Measurements from ENCODE around the gene DPYD.

The DPYD gene

DNA sequence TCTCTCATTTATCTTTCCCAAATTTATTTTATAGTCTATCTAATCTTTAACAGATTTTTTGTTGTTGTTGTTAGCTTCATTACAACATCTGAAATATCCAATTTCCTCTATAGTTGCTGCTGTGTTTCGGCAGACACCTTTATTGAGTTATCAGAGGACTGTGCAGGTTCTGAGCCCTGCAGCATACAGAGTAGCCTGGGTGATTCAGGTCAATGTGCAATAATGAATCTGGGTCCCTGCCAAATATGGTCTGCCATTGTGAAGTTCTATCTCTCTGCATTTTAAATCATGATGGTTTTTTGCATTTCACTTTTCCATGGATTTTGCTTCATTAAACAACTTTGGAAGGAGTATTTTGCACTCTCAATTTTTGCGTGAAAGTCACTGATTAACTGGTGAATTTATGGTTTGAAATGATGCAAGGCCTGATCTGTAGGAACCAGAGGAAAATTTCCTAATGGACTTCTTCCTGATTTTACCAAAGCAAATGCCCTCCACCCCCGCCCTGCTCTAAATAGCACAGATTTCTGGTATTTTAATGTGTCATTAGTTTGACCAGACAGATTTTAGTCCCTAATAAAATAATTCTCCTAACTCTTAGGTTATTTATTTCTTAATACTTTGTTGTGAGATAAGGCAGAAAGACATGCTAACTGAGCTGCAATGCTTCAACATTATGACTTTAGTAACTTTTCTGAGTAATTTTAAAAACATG lies 797.0 kb downstream of the DPYD start:
- no peak for DNase-seq

DNA sequence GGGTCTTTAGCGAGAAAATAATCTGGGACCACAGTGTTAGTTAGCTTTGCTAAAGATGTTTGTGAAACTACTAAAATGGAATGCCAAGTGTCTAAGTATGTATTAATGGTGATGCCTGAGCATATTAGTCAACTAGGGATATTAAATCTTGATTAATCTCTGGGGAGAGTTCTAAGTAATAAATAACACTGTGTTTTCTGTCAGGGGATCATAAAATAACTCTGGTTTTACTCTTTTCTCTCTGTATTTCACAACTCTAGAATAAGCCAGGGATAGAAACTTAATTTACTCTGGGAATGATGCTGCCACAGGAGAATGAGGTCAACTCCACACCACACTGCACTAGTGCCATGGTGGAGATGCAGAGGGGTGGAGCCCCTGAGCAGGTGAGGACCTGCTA lies 800.0 kb downstream of the DPYD start:
- DNase-seq, result no peak

DNA sequence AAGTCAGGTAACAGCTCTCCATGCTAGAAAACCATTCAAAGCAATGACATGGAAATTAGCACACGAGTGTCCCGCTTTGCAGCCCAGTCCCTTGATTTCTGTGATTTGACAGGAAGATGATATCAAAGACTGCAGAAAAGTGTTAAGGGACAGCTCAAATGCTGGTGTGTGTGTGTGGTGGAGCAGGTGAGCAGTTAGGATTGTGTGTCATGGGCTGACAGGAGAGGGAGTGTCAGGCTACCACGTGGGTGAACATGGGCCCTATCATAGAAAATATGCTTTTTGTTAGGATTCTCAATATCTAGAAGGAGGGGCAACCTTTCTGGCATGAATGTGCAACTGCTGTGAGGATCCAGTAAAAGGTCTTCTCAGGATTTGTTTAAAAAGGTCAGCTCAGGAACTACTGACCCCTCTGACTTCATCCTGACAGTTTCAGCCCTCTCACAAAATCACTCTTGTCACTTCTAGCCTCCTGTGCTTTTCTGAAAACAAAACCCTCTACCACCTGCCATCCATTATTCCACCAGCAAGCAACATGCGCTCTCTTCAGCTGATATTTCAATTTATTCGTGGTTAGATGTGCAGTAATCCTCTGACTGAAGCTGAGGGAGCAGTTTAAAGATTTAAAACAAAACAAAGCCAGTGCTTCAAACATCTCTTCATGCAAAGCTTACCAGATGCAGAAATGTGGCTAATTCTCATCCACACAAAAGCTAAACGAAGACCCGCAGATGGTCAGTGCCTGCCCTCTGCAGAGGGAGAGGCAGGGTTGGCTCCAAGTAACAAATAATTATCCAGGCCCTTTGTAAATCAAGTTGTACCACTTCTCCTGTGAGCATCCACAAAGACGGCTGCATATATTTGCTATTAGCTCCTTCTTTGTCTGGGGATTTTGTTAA lies 801.3 kb downstream of the DPYD start:
- peak; percentile 41 for DNase-seq

DNA sequence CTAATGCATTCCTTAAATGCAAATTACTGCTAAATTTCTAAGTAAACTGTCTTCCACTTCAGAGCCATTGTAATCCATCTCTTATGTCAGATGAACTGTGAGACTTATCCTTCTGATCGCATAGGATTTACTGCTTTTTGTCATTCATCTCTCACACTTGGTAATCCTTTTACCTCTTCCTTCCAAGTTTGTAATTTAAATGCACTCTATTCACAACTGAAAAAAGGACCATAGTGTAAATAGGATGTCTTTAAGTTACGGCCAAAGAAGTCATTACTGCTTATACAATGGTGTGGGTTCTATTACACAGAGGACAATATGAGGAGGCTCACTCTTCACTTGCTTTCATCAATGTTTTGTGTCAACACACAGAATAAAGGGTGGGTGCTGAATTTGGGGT lies 806.0 kb downstream of the DPYD start:
- no peak for DNase-seq

DNA sequence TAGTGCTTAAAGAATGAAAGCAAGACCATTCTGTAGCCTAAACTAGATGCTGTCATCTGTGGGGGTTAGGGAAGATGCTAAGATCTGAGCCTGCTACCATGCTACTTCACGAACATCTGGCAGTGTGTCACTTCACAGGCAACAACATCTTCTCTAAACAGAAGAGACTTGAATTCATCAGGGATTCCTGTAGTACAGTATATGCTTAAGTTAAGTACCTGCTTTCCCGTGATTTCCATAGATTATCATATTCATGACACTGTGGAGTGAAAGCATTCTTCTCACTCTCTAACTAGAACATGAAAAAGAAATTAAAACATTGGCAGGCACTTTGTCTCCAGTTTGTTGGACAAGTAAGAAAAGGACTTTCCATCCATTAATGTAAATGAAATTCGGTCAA lies 808.4 kb downstream of the DPYD start:
- no peak for DNase-seq

DNA sequence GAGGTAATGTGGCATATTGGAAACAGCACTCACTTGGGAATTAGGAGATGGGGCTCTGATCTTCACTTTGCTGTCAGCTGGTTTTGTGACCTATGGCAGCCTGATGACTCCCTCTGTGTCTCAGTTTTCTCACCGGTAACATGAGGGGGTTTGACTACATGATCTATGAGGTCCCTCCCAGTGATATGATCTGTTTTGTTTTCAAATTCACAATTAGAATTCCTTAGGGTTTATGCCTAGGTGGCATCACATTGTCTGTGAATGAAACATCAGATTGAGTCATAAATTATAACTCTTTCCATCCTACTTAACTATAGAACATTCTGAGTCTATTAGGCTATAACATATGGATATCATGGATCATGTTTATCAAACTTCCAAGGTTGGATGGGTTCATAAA lies 812.7 kb downstream of the DPYD start:
- DNase-seq, result no peak

DNA sequence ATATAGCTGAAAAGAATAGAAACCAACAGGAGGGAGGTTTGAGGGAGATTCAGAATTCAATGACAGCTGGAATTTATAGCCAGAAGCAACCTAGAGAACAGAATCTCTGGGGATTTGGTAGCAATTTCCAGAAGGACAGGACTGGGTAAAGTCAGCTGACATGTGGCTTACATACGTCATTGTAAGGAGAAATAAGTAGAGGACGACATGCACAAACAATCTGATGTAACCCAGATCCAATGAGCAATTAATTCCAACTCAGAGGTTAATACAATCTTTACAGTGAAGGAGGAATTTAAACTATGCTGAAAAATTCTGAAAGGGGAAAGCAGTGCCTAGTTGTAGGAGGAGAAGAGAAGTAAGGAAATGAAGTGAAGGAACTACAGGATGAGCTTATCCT lies 815.3 kb downstream of the DPYD start:
- DNase-seq, result no peak

DNA sequence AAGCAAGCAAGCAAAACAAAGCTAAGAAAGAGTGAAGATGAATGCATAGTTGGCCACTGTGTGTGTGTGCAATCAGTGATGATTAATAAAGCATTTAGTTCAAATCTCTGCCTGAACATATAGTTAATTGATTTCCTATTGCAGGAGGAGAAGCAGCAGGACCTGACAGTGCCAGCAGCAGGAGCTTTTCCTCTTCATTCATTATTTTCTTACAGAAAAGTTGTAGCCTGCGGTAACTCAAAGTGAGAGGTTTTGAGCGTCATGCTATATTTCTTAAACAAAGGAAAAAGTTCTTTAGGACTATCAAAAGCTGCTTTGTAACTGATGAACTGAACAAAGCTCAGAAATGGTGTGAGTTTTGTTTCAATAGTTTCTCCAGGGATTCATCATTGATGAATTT lies 819.3 kb downstream of the DPYD start:
- no peak for DNase-seq

DNA sequence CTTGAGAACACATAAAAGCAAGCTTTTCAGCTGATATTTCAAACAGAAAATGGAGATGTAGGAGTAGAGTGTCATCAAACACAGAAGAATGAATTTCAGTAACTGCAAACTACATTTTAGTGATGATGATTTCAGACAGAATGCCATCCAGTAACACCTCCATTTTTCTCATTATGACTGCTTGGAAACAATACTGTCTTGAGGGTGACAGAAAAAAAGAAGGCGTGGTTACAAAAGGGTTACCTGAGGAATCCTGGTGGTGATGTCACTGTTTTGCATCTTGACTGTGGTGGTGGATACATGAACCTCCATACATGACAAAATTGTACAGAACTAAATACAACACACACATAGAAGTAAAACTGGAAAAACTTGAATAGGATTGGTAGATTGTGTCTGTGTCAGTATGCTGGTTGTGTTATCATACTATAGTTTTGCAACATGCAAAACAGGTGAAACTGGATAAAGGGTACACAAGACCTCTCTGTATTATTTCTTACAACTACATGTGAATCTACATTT lies 823.4 kb downstream of the DPYD start:
- DNase-seq, result no peak

DNA sequence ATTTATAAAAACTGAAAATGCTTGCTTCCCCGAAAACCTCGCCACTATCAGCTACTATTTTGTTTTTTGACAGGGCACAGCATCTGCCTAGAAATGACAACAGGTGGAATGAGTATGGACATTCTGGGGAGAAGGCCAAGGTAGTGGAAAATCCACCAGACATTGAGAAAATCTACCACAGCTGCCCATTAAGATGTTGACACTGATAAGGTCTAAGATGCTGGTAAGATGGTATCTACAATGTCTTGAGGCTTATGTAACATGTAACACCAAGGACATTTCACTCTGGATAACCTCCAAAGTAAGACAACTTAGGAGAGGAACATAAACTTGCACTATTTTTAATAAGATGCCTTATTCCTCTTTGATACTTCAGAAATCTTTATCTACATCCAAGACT lies 825.1 kb downstream of the DPYD start:
- DNase-seq, result no peak

DNA sequence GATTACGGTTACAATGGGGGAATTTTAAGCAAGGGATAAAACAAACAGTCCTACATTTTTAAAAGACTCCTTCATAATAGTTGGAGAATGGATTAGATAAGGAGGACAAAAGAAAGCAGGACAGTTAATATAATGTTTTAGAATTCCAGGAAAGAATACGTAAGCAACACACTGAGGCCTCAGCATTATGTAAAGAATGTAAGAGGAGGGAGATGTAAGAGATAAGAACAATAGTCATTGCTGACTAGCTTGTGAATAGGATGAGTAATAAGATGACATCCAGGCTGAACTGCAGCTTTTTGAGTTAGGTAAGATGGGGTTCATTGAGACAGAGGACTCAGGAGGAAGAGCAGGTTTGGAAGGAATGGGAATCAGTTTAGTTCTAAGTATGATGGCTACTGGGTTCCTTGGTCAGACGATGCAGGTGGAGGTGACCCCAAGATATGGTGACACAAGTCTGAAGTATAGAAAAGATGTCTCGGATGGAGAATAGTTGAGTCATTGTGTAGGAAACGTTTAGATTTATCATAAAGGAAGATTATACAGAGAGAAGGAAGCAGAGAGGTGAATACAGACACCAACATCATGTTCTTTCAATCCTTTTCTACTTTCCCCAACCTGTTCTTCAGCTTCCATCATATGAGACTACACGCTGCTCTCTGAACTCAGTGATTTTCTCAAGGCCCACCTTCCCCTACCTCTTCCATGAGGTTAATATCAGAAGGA lies 826.4 kb downstream of the DPYD start:
- no peak for DNase-seq

DNA sequence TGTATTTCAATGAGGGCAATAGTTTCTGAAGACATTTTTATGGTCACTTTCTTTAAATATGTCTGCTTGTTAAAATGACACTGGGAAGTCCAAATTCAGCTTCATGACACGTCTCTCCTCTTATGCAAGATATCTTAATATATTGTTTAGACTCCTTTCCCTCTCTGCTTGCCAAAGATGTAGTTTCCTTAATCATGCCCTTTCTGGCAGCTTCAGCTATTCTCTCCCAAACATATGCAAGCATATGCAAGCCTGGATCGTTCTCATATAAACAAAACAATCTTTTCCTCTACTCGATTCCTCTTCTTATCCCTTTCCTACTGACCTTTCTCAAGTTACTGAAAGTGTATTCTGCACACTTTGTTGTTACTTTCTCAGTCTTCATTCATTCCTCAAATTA lies 827.1 kb downstream of the DPYD start:
- no peak for DNase-seq

DNA sequence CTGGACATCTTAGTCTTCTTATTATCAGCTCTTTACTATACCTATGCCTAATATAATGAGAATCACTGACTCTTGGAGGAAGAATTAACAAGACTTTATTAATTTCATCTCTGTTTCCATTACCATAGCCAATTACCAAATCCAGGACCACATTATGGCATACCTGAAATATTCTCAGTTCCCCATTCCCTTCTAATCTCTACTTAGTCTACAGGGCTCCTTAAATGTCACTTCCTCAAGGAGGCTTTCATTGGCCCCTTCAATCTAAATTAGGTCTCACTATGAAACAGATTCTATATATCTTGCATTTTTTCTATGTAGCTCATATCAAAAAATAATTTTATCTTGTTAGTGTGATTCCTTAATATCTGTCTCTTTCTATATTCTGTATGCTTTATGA lies 828.0 kb downstream of the DPYD start:
- no peak for DNase-seq

DNA sequence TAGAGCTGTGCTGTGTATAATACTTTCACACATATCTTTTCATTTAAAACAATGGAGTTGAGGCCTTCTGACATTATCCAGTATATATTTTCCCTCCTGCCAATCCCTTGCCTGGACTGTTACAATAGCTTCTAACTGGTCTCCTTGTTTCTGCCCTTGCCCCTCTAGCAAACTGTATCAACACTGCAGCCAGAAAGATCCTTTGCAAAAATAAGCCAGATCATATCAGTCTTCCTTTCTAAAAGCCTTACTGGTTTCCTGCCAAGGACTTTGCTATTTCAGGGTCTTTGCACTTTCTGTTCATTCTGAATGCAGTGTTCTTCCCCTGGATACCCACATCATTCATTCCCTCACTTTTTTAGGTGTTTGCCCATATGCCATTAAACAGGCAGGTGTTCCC lies 829.2 kb downstream of the DPYD start:
- no peak for DNase-seq

DNA sequence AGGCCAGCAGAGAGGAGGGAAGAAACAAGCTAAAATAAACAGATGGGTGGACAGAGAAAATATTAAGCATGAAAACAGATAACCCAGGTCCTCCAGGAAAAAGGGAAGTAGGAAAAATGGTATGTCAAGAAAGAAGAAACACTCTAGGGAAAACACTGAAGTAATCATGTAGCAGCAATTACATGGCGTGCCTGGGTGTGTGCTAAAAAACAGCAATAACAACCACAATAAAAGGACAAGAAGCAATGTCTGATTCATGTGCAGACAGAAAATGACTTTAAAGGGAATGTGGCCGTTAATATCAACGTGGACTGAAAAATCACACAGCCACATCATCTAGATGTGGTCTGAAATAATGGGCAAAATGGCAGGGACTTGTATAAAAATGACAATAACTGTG lies 829.6 kb downstream of the DPYD start:
- DNase-seq, result no peak

DNA sequence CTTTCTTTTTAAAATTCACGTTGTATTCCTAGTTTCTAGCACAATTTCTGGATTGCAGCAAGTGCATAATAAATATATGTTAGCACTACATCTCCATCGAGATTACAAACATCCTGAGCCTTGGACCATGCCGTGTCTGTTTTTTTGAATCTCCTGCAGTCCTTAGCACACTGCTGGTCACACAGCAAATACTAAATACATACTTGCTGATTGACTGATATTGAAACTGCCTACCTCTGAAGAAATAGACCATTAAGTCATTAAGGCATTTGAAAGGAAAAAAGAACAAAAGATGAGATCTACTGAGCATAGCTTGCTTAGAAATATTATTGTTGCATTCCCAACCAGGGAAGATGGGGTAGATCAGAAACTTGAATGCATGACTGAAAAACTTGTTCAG lies 830.1 kb downstream of the DPYD start:
- DNase-seq, result no peak

DNA sequence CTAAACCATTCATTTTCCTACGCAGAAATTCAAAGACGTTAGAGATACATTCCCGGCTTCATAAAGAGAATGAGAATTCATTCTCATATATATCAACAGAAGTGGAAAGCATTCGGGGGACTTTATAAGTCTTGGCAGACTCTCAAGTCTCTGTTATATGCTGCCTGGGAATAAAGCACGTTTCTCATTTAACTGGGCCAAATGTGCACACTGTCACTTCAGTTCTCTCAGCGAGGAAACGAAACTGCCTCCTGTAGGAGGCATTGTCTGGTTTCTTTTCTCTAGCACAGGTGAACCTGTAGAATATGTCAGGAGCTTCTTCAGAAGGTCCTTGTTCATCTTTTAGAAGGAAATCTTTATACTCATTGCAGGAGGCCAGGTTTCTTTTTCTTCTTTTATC lies 831.7 kb downstream of the DPYD start:
- no peak for DNase-seq

DNA sequence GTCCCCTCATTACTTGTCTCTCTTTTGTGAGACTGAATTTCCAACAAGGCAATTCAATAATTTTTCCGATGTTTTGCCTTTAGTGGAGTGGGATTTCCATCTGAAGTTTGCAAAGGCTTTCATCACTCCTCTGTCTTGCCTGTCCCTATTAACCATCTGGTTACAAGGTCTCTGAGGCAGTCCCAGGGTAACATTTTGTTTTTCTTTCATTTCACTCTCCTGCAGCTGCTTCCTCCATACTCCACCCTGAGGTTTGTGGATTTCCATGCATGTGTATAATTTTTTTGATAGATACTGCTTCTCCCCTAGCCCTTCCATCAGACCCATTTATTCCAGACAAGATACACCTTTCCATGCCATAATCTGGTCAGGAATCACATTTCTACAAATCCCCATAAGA lies 832.4 kb downstream of the DPYD start:
- DNase-seq, result no peak

DNA sequence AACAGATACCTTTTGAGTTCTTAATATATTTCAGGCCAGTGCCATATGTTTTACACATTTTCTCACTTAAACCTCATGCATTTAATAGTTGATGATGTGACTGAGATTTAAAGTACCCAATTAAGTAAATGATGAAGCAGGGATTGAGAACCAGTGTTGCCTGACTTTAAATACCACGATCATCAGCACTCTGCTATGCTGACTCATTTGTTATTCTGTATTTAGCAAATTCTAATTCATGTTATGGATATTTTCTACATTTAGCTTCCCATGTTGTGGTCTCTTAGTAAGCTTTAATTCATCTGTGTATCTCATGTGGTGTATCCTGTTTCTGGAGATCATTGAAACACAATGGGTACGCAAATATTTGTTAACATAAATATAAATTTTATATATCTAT lies 836.3 kb downstream of the DPYD start:
- DNase-seq, result no peak

DNA sequence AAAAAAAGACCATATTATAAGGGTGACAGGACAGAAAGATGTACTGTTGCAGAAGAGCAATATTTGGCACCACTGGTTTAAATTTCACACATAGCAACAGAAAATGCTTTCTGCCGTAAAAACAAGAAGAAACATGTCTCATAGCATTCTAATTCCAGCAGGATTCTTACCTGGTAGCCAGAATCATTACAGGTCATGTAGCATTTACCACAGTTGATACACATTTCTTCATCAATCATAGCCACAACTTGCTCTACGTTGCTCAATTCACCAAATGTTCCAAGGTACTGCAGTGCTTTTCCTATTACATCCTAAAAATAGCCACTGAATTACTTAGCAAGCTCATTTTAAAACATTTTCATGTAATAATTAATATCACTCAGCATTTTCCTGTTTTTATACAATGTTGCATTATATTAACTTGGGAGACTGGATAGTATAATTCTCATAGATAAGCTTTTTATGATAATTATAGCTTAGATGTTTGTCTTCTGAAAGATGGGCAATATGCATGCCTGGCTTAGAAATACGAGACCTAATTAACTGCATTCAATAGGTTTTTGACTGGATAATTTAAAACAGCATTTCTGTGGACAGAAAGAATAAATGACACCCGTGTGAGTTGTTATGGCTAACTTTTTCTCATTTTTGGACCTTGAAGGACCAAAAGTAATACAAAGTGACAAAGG lies 838.5 kb downstream of the DPYD start:
- DNase-seq, result no peak

DNA sequence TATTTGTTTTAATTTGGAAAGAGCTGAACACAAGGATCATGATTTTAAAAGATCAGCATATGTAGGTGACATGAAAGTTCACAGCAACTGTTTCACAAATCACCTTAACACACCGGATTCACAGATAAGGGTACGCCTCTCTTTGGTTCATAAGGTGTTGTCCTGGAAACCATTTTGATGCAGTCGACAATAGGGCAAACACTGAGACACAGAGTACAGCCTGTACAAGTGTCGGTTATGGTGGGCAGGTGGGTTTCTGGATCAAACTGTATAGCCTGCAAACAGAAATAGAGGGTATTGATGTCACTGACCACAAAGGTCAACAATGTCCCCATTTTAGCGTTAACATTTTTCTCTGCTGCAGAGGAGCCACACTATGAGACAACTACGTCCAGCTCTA lies 842.0 kb downstream of the DPYD start:
- DNase-seq, result no peak

DNA sequence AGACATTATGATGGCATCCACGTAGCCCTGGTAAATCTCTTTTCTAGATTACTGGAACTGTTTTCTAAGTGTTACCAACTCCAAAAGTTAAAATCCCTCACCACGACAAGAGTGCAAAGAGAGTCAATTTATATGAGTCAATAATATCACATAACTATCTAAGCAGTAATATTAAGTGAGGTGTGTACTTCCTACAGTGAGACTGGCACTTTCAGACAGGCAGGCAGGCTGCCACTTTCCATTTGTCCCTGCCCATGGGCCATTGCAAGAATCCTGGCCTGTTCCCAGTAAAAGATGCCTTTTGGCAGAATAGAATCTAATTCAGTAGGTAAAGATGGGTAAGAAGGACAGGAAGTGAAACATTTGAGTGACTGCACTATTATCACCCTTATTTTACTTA lies 843.6 kb downstream of the DPYD start:
- no peak for DNase-seq

DNA sequence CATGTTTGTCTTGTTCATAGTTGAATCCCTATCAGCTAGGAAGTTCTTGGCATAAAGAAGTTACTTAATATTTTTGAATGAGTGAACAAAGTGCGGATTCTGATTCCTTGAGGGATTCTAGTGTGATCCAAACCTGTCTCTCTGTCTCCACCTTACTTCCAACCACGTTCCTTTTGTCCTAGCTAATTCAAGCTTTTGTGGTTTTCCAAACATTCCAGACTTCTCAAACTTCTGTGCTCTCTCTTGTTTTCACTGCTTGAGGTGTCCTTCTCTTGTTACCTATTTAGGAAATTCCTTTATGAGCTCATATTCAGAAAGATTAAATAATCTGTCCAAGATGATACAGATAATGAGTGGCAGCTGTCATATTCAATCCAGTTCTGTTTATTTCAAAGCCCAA lies 846.1 kb downstream of the DPYD start:
- no peak for DNase-seq

All from retina (tissue), 1 donor.